ENCODE results near the gene RGS17. TPM values are rescaled to one million over a fixed set of nuclear protein-coding genes. Genes with fewer than 3 reads are reported as not detected.

The RGS17 gene
- total RNA-seq, 1 experiment from 2014 or later: 0.70 TPM

- Histone ChIP-seq H3K36me3 (ENCODE audit: low read depth) (no peaks in the 10 kb centered on the region), H3F3A (ENCODE audit: insufficient read depth, low read depth) (peaks cover 17% of the 10 kb centered on the region), H2AFZ (no peak overlapping the region), H3K9me2 (ENCODE audit: insufficient read depth) (no peaks in the 10 kb centered on the region), H3K9me3 (ENCODE audit: insufficient read depth, low read depth) (no peaks in the 10 kb centered on the region), H3K27me3 (ENCODE audit: insufficient read depth, low read depth) (no peaks in the 10 kb centered on the region), H4K20me1 (ENCODE audit: insufficient read depth) (no peaks in the 10 kb centered on the region), H3K27ac (no peak overlapping the region), H3K4me3 (no peak overlapping the region), H3K79me2 (ENCODE audit: low read depth) (no peaks in the 10 kb centered on the region), H3K4me1 (replicated peaks; ENCODE audit: insufficient read depth) (peaks cover 20% of the 10 kb centered on the region), H3K4me2 (no peak overlapping the region)
- CTCF ChIA-PET: interaction anchor here (0.7 kb wide), 1 partner anchor 523 kb away, joined by 6 read pairs; no protein-coding TSS in a partner anchor
- intact Hi-C loops (cut with micrococcal nuclease; ENCODE audit: unreplicated experiment): loop anchor here (10.0 kb wide), 1 partner anchor 283 kb away; no protein-coding TSS in a partner anchor
- DNase-seq: no peak
- TF ChIP-seq, protein P1, sequence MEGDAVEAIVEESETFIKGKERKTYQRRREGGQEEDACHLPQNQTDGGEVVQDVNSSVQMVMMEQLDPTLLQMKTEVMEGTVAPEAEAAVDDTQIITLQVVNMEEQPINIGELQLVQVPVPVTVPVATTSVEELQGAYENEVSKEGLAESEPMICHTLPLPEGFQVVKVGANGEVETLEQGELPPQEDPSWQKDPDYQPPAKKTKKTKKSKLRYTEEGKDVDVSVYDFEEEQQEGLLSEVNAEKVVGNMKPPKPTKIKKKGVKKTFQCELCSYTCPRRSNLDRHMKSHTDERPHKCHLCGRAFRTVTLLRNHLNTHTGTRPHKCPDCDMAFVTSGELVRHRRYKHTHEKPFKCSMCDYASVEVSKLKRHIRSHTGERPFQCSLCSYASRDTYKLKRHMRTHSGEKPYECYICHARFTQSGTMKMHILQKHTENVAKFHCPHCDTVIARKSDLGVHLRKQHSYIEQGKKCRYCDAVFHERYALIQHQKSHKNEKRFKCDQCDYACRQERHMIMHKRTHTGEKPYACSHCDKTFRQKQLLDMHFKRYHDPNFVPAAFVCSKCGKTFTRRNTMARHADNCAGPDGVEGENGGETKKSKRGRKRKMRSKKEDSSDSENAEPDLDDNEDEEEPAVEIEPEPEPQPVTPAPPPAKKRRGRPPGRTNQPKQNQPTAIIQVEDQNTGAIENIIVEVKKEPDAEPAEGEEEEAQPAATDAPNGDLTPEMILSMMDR (conservative IDR thresholded peaks at IDR 0.05): no peak
- no peak for TF ChIP-seq EZH2 (IDR thresholded peaks at IDR 0.05; ENCODE audit: low read depth)
- no TSS peak for BruUV-seq (replicated peaks)
- POLR2A ChIA-PET (ENCODE audit: unreplicated experiment): no interaction called here
Measured at GRCh38 chr6:153028286-153028685, 102.8 kb downstream of the RGS17 start.

- DNase-seq: no peak
- POLR2A ChIA-PET (ENCODE audit: unreplicated experiment): interaction anchor here (0.6 kb wide), 1 partner anchor 297 kb away, joined by 3 read pairs; no protein-coding TSS in a partner anchor
Measured at GRCh38 chr6:153027480-153027879, 103.6 kb downstream of the RGS17 start.

DNA sequence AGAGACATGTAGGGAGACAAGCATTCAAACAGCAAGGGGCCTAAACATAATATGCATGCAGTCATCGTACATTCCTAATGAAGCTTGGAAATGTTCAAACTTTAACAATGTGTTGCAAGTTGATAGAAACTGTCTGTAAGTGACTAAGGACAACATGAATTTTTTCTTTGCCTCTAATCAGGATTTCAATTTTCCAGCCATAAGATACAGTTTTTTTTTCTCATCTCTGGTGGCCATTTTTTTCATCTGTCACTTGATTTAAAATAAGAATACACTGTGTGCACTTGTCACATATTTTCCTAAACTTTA, 106.4 kb downstream of the RGS17 start:
- Histone ChIP-seq H3K4me2 (no peak overlapping the region), H2AFZ (no peak overlapping the region), H4K20me1 (ENCODE audit: insufficient read depth) (no peaks in the 10 kb centered on the region), H3K36me3 (ENCODE audit: low read depth) (no peaks in the 10 kb centered on the region), H3K27ac (no peak overlapping the region), H3K4me1 (replicated peaks; ENCODE audit: insufficient read depth) (no peaks in the 10 kb centered on the region), H3K9me3 (ENCODE audit: insufficient read depth, low read depth) (no peaks in the 10 kb centered on the region), H3K4me3 (no peak overlapping the region), H3K27me3 (ENCODE audit: insufficient read depth, low read depth) (no peaks in the 10 kb centered on the region), H3K79me2 (ENCODE audit: low read depth) (no peaks in the 10 kb centered on the region), H3F3A (ENCODE audit: insufficient read depth, low read depth) (no peaks in the 10 kb centered on the region), H3K9me2 (ENCODE audit: insufficient read depth) (no peaks in the 10 kb centered on the region)
- CTCF ChIA-PET: interaction anchor here (0.7 kb wide), 1 partner anchor 647 kb away, joined by 3 read pairs; no protein-coding TSS in a partner anchor
- TF ChIP-seq, protein P1 (conservative IDR thresholded peaks at IDR 0.05): no peak; the same call in 1 of the 2 replicates
- no peak for TF ChIP-seq EZH2 (IDR thresholded peaks at IDR 0.05; ENCODE audit: low read depth)
- no peak for DNase-seq
- no TSS peak for BruUV-seq (replicated peaks)
- intact Hi-C loops (cut with micrococcal nuclease; ENCODE audit: unreplicated experiment): loop anchor here (1.0 to 10.0 kb wide), 3 partner anchors 70 to 280 kb away; no protein-coding TSS in a partner anchor
- POLR2A ChIA-PET (ENCODE audit: unreplicated experiment): no interaction called here

More at GRCh38 chr6:153027480-153027879, 103.6 kb downstream of the RGS17 start:
- TF ChIP-seq EZH2 (IDR thresholded peaks at IDR 0.05; ENCODE audit: low read depth): no peak
- TF ChIP-seq, protein P1 (conservative IDR thresholded peaks at IDR 0.05): no peak
- no peak overlapping the region for H2AFZ ChIP-seq
- no TSS peak for BruUV-seq (replicated peaks)
- H3F3A ChIP-seq (ENCODE audit: insufficient read depth, low read depth): peaks cover 17% of the 10 kb centered on the region
- no peak overlapping the region for H3K4me2 ChIP-seq
- H3K4me3 ChIP-seq: no peak overlapping the region
- H3K27me3 ChIP-seq (ENCODE audit: insufficient read depth, low read depth): no peaks in the 10 kb centered on the region
- H3K79me2 ChIP-seq (ENCODE audit: low read depth): no peaks in the 10 kb centered on the region
- no peaks in the 10 kb centered on the region for H3K36me3 ChIP-seq (ENCODE audit: low read depth)
- no peaks in the 10 kb centered on the region for H4K20me1 ChIP-seq (ENCODE audit: insufficient read depth)
- CTCF ChIA-PET: no interaction called here
- H3K9me2 ChIP-seq (ENCODE audit: insufficient read depth): no peaks in the 10 kb centered on the region
- intact Hi-C loops (cut with micrococcal nuclease; ENCODE audit: unreplicated experiment): loop anchor here (10.0 kb wide), 1 partner anchor 283 kb away; no protein-coding TSS in a partner anchor
- peaks cover 20% of the 10 kb centered on the region for H3K4me1 ChIP-seq (replicated peaks; ENCODE audit: insufficient read depth)
- no peaks in the 10 kb centered on the region for H3K9me3 ChIP-seq (ENCODE audit: insufficient read depth, low read depth)
- H3K27ac ChIP-seq: no peak overlapping the region
